ENCODE results near the gene LEMD3. TPM values are rescaled to one million over a fixed set of nuclear protein-coding genes. Genes with fewer than 3 reads are reported as not detected.

LEMD3 gene
- total and polyA plus RNA-seq, 2 experiments from 2014 or later: 15.4 to 56.7 TPM

Other genes with a start within 250 kb of the LEMD3 start
- gene WIF1, start 48.3 kb upstream of the LEMD3 start, total RNA-seq (2014; rRNA removed; shearing (Covaris generic)): 3.1 and 4.1 TPM in 2 replicates
- gene WIF1, start 48.3 kb upstream of the LEMD3 start, polyA plus RNA-seq (2016; fragmentation: Nextera tagmentation; extraction: Ambion mirVana): 4.2 and 4.9 TPM in 2 replicates
- 1.1 and 1.7 TPM in 2 replicates for gene MSRB3, start 109.1 kb downstream of the LEMD3 start, total RNA-seq (2014; rRNA removed; shearing (Covaris generic))
- 0.95 and 1.0 TPM in 2 replicates for gene MSRB3, start 109.1 kb downstream of the LEMD3 start, polyA plus RNA-seq (2016; fragmentation: Nextera tagmentation; extraction: Ambion mirVana)